ENCODE results near the gene C1QTNF3.

DNA sequence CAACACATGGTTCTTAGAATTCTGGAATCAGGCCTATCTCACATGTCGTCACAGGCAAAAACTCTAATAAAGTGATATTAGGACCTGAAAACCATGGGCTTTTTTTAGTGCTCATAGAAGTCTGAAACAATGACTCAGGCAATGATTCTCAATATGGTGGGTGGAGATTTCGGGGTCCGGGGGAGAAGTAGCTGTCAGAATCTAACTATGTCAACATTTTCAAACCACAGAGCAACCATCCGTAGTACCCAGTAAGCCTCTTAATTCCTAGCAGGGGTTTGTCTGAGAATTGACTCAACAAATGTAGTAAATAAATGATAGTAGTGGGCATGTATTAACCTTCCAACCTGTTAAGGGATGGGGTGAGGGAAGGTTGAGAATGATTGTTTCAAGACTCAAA is 37.8 kb downstream of the C1QTNF3 start:
- TF ChIP-seq RAD21 (IDR thresholded peaks at IDR 0.05 in 1 of 2, conservative IDR thresholded peaks at IDR 0.05 in 1 of 2; ENCODE audit: low read depth in 2 of 2, low read length in 2 of 2) (no peak), RXRA (IDR thresholded peaks at IDR 0.05; ENCODE audit: insufficient read depth, low read depth, low read length) (no peak), POLR2A (IDR thresholded peaks at IDR 0.05; ENCODE audit: control extremely low read depth in 1 of 2, low read depth in 2 of 2, low read length in 2 of 2) (no peak), TCF12 (IDR thresholded peaks at IDR 0.05; ENCODE audit: low read depth, low read length) (no peak), POLR2AphosphoS5 (IDR thresholded peaks at IDR 0.05; ENCODE audit: low read depth, low read length) (no peak), MAFK (IDR thresholded peaks at IDR 0.05; ENCODE audit: low read depth, low read length) (no peak), EZH2 (IDR thresholded peaks at IDR 0.05; ENCODE audit: low read depth, low read length, severe bottlenecking) (no peak), GABPA (IDR thresholded peaks at IDR 0.05; ENCODE audit: borderline replicate concordance, insufficient read depth, low read length) (no peak), TEAD4 (IDR thresholded peaks at IDR 0.05; ENCODE audit: low read depth, low read length) (no peak), RFX5 (IDR thresholded peaks at IDR 0.05; ENCODE audit: borderline replicate concordance, low read depth, low read length) (no peak), CEBPB (IDR thresholded peaks at IDR 0.05; ENCODE audit: low read depth, low read length) (no peak)
- TF ChIP-seq, protein P1, sequence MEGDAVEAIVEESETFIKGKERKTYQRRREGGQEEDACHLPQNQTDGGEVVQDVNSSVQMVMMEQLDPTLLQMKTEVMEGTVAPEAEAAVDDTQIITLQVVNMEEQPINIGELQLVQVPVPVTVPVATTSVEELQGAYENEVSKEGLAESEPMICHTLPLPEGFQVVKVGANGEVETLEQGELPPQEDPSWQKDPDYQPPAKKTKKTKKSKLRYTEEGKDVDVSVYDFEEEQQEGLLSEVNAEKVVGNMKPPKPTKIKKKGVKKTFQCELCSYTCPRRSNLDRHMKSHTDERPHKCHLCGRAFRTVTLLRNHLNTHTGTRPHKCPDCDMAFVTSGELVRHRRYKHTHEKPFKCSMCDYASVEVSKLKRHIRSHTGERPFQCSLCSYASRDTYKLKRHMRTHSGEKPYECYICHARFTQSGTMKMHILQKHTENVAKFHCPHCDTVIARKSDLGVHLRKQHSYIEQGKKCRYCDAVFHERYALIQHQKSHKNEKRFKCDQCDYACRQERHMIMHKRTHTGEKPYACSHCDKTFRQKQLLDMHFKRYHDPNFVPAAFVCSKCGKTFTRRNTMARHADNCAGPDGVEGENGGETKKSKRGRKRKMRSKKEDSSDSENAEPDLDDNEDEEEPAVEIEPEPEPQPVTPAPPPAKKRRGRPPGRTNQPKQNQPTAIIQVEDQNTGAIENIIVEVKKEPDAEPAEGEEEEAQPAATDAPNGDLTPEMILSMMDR (IDR thresholded peaks at IDR 0.05; ENCODE audit: control extremely low read depth in 1 of 3, insufficient read depth in 1 of 3, low read depth in 1 of 3, low read length in 3 of 3): no peak
- TF ChIP-seq, protein P2, sequence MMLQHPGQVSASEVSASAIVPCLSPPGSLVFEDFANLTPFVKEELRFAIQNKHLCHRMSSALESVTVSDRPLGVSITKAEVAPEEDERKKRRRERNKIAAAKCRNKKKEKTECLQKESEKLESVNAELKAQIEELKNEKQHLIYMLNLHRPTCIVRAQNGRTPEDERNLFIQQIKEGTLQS (IDR thresholded peaks at IDR 0.05; ENCODE audit: insufficient read depth, low read depth, low read length): no peak
